K562 (cell line): ENCODE measurements around the gene FMNL2.

Experiments
- CBFB ChIP-seq: sonication (generic); formaldehyde crosslinking; IDR thresholded peaks from 2 replicates; pipeline ENCODE4 v1.4.0; 2020; ENCODE audit warnings: mild to moderate bottlenecking, missing genetic modification reagents
- CBX2 ChIP-seq: fragments of 200-600 bp; sonication (generic); IDR thresholded peaks from one replicate; pipeline ENCODE4 v1.6.1; 2012; ENCODE audit warnings: mild to moderate bottlenecking, low read length, inconsistent platforms; ENCODE audit not compliant: insufficient read depth, poor library complexity, severe bottlenecking
- CTCF ChIP-seq, 3 experiments: IDR thresholded peaks in 2 of 3; conservative IDR thresholded peaks in 1 of 3; 2 replicates each; pipeline ENCODE4 v1.5.1; 2011 to 2012; ENCODE audit warnings: low read length in 3 of 3, mild to moderate bottlenecking in 3 of 3, control low read depth in 2 of 3, improper control_type of control experiment in 1 of 3, inconsistent platforms in 1 of 3, low read depth in 1 of 3, mixed read lengths in 1 of 3, moderate library complexity in 1 of 3; ENCODE audit not compliant: insufficient read depth in 2 of 3
- MXD1 ChIP-seq: fragments of 250-450 bp; sonication (Bioruptor Pico); IDR thresholded peaks from 2 replicates; pipeline ENCODE4 v1.8.0; 2021; ENCODE audit warnings: borderline replicate concordance, mild to moderate bottlenecking, moderate library complexity; ENCODE audit not compliant: poor library complexity, severe bottlenecking

- TF ChIP-seq CTCF (IDR thresholded peaks at IDR 0.05 in 2 of 3, conservative IDR thresholded peaks at IDR 0.05 in 1 of 3; ENCODE audit: insufficient read depth in 2 of 3, low read depth in 1 of 3, low read length in 3 of 3) (no peak), CBX2 (no peak), MXD1 (CRISPR knock-in tag) (no peak), CBFB (CRISPR knock-in tag) (no peak)
These were observed 44.1 kb downstream of the FMNL2 start for GRCh38 chr2:152379089-152379488.
